Right kidney (tissue), 1 donor: Measurements from ENCODE around the gene MCCD1.

Experiments
- DNase-seq: peaks from one replicate; pipeline ENCODE4 v3.0.0-alpha.2; 2016

Gene MCCD1

DNA sequence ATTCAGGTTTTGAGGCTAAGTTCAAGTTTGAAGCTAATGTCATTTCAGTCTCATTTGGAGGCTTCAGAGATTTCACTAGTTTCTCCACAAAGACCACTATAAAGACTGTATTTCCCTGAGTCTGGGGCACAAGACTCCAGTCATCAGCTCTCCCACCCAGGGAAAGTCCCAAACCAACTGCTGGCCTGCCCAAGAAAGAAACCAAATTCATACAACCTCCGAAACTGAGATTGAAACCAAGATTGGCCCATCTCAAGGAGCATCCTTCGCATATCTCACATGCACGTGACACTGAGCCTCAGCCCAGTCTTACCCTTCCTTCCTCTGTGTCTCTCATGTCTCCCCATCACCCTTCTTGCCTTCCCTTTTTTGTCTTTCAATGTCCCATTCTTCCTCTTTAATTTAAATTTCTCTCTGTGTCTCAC lies 39.8 kb downstream of the MCCD1 start:
- no peak for DNase-seq

DNA sequence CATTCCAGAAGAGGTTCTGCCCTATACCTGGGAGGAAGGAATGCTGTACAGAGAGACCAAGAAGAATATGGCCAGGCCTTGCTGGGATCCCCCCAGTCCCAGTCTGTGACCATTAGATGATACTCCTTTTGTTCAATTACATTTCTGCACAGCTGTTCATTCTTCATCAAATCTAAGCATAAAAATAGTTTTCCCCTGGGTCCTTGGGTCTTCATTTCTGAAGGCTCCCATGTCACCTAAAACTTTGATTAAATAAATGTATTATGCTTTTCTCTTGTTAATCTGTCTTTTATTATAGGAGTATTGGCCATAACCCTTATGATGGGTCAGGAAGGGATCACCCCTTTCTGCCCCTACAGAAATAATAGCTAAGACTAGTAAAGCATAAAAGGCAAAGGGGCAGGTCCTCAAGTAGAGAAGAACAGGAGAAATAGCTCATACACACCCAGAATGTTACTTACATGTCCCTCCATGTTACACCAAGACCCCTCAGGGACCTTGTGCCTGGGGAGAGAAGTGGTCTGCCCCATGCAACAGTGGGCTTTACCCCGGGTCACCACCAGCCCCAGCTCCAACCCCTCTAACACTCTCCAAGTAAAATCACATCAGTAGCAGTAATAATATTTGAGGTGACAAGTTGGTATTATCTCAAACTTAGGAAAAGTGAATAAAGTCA lies 41.2 kb downstream of the MCCD1 start:
- no peak for DNase-seq

DNA sequence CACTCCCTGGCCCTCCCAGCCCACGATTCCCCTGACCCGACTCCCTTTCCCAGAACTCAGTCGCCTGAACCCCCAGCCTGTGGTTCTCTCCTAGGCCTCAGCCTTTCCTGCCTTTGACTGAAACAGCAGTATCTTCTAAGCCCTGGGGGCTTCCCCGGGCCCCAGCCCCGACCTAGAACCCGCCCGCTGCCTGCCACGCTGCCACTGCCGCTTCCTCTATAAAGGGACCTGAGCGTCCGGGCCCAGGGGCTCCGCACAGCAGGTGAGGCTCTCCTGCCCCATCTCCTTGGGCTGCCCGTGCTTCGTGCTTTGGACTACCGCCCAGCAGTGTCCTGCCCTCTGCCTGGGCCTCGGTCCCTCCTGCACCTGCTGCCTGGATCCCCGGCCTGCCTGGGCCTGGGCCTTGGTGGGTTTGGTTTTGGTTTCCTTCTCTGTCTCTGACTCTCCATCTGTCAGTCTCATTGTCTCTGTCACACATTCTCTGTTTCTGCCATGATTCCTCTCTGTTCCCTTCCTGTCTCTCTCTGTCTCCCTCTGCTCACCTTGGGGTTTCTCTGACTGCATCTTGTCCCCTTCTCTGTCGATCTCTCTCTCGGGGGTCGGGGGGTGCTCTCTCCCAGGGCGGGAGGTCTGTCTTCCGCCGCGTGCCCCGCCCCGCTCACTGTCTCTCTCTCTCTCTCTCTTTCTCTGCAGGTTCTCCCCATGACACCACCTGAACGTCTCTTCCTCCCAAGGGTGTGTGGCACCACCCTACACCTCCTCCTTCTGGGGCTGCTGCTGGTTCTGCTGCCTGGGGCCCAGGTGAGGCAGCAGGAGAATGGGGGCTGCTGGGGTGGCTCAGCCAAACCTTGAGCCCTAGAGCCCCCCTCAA lies 43.5 kb downstream of the MCCD1 start, which contains the start of gene LTA:
TSS of gene LTA (plus strand) at position 249 of the 871 bp plus-strand sequence. CDS start at position 703, 454 bp downstream.
- DNase-seq = no peak

GRCh38 chr6:31573239-31574105 lies 44.7 kb downstream of the MCCD1 start:
- DNase-seq = no peak

GRCh38 chr6:31574106-31575061 lies 45.6 kb downstream of the MCCD1 start:
- DNase-seq = no peak

- no peak for DNase-seq
Measured at GRCh38 chr6:31575335-31575901, 46.7 kb downstream of the MCCD1 start, which contains the start of gene TNF. TNF (plus strand) TSS chr6:31575565; CDS start chr6:31575742, 177 bp downstream.

DNA sequence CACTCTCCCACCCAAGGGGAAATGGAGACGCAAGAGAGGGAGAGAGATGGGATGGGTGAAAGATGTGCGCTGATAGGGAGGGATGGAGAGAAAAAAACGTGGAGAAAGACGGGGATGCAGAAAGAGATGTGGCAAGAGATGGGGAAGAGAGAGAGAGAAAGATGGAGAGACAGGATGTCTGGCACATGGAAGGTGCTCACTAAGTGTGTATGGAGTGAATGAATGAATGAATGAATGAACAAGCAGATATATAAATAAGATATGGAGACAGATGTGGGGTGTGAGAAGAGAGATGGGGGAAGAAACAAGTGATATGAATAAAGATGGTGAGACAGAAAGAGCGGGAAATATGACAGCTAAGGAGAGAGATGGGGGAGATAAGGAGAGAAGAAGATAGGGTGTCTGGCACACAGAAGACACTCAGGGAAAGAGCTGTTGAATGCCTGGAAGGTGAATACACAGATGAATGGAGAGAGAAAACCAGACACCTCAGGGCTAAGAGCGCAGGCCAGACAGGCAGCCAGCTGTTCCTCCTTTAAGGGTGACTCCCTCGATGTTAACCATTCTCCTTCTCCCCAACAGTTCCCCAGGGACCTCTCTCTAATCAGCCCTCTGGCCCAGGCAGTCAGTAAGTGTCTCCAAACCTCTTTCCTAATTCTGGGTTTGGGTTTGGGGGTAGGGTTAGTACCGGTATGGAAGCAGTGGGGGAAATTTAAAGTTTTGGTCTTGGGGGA lies 47.4 kb downstream of the MCCD1 start:
- no peak for DNase-seq

DNA sequence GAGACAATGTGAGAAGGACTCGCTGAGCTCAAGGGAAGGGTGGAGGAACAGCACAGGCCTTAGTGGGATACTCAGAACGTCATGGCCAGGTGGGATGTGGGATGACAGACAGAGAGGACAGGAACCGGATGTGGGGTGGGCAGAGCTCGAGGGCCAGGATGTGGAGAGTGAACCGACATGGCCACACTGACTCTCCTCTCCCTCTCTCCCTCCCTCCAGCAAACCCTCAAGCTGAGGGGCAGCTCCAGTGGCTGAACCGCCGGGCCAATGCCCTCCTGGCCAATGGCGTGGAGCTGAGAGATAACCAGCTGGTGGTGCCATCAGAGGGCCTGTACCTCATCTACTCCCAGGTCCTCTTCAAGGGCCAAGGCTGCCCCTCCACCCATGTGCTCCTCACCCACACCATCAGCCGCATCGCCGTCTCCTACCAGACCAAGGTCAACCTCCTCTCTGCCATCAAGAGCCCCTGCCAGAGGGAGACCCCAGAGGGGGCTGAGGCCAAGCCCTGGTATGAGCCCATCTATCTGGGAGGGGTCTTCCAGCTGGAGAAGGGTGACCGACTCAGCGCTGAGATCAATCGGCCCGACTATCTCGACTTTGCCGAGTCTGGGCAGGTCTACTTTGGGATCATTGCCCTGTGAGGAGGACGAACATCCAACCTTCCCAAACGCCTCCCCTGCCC lies 48.3 kb downstream of the MCCD1 start:
- DNase-seq = no peak

- no peak for DNase-seq
Measured at GRCh38 chr6:31577579-31577966, 48.8 kb downstream of the MCCD1 start.

DNA sequence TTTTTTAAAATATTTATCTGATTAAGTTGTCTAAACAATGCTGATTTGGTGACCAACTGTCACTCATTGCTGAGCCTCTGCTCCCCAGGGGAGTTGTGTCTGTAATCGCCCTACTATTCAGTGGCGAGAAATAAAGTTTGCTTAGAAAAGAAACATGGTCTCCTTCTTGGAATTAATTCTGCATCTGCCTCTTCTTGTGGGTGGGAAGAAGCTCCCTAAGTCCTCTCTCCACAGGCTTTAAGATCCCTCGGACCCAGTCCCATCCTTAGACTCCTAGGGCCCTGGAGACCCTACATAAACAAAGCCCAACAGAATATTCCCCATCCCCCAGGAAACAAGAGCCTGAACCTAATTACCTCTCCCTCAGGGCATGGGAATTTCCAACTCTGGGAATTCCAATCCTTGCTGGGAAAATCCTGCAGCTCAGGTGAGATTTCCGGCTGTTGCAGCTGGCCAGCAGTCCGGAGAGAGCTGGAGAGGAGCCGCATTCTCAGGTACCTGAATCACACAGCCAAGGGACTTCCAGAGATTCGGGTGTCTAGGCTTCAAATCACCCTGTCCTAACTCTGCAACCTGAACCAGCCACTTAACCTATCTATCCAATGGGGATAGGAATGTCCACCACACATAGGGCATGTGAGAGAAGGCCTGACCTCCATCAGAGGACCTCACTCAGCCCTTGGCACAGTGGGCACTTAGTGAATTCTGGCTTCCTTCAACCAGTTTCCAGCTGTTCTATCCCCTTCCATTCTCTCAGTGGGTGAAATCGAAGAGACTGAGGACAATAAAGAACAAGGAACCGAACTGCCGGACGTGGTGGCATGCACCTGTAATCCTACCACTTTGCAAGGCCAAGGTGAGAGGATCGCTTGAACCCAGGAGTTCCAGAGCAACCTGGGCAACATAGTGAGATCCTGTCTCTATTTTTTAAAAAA lies 49.7 kb downstream of the MCCD1 start:
- DNase-seq = no peak

DNA sequence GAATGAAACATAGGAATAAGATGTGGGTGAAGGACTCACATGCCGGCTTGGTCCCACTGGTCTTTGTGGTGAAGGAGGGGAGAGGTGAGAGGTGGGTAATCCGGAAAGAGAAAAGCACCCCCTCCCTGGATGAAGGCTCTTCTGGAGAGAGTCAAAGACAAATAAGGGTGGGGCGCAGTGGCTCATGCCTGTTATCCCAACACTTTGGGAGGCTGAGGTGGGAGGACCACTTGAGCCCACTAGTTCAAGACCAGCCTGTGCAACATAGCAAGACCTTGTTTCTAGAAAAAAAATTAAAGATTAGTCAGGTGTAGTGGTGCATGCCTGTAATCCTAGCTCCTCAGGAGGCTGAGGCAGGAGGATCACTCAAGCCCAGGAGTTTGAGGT lies 50.4 kb downstream of the MCCD1 start:
- DNase-seq = no peak
